ENCODE measurements around the gene OTOP2. TPM values are rescaled to one million over a fixed set of nuclear protein-coding genes. Genes with fewer than 3 reads are reported as not detected.

OTOP2 gene
- total and polyA plus RNA-seq, 9 of the 15 experiments (the other 6 are each of a cell fraction or from before 2014, with no cell fraction given) = 0.04 to 0.36 (median 0.14) TPM; not detected in 1

GRCh38 chr17:74960570-74961342, 36.7 kb downstream of the OTOP2 start (continued):
- TF ChIP-seq, protein P1, sequence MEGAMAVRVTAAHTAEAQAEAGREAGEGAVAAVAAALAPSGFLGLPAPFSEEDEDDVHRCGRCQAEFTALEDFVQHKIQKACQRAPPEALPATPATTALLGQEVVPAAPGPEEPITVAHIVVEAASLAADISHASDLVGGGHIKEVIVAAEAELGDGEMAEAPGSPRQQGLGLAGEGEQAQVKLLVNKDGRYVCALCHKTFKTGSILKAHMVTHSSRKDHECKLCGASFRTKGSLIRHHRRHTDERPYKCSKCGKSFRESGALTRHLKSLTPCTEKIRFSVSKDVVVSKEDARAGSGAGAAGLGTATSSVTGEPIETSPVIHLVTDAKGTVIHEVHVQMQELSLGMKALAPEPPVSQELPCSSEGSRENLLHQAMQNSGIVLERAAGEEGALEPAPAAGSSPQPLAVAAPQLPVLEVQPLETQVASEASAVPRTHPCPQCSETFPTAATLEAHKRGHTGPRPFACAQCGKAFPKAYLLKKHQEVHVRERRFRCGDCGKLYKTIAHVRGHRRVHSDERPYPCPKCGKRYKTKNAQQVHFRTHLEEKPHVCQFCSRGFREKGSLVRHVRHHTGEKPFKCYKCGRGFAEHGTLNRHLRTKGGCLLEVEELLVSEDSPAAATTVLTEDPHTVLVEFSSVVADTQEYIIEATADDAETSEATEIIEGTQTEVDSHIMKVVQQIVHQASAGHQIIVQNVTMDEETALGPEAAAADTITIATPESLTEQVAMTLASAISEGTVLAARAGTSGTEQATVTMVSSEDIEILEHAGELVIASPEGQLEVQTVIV (CRISPR knock-in tag; IDR thresholded peaks at IDR 0.05; ENCODE audit: borderline replicate concordance) = no peak
- TF ChIP-seq SIRT6 (IDR thresholded peaks at IDR 0.05; ENCODE audit: low read depth, low read length) (no peak), CHAMP1 (IDR thresholded peaks at IDR 0.05) (no peak), NFE2L1 (tag; IDR thresholded peaks at IDR 0.05; ENCODE audit: borderline replicate concordance, low read depth) (no peak), ZNF57 (CRISPR knock-in tag; IDR thresholded peaks at IDR 0.05) (no peak), BRCA1 (IDR thresholded peaks at IDR 0.05) (no peak), BRCA1 (CRISPR knock-in tag; IDR thresholded peaks at IDR 0.05) (no peak), ZFP30 (CRISPR knock-in tag; IDR thresholded peaks at IDR 0.05; ENCODE audit: borderline replicate concordance) (no peak), ZKSCAN3 (CRISPR knock-in tag; IDR thresholded peaks at IDR 0.05) (no peak), PHTF2 (CRISPR knock-in tag; IDR thresholded peaks at IDR 0.05) (no peak), FOXP4 (CRISPR knock-in tag; IDR thresholded peaks at IDR 0.05; ENCODE audit: borderline replicate concordance) (peak; percentile 94; the same call in 1 of the 2 replicates), NCOA2 (IDR thresholded peaks at IDR 0.05; ENCODE audit: partially characterized antibody in 2 of 2) (no peak), MEIS2 (IDR thresholded peaks at IDR 0.05; ENCODE audit: partially characterized antibody) (peak; percentile 3), DLX4 (CRISPR knock-in tag; IDR thresholded peaks at IDR 0.05) (no peak), FOS (IDR thresholded peaks at IDR 0.05; ENCODE audit: extremely low read depth, insufficient read length) (no peak), RFX5 (IDR thresholded peaks at IDR 0.05; ENCODE audit: low read depth, low read length) (no peak)
- TF ChIP-seq, protein P2, sequence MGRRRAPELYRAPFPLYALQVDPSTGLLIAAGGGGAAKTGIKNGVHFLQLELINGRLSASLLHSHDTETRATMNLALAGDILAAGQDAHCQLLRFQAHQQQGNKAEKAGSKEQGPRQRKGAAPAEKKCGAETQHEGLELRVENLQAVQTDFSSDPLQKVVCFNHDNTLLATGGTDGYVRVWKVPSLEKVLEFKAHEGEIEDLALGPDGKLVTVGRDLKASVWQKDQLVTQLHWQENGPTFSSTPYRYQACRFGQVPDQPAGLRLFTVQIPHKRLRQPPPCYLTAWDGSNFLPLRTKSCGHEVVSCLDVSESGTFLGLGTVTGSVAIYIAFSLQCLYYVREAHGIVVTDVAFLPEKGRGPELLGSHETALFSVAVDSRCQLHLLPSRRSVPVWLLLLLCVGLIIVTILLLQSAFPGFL (CRISPR knock-in tag; IDR thresholded peaks at IDR 0.05) = no peak
